ENCODE results near the gene TMIGD3. TPM values are rescaled to one million over a fixed set of nuclear protein-coding genes. Genes with fewer than 3 reads are reported as not detected.

Gene TMIGD3
- total RNA-seq, 1 experiment from 2014 or later = not detected

- H3K4me3 ChIP-seq (ENCODE audit: low read length) = no peak overlapping the region
- ATAC-seq (no peak), DNase-seq (no peak)
- H3F3A ChIP-seq (ENCODE audit: low read length, unreplicated experiment) = no peaks in the 10 kb centered on the region
- H3K27ac ChIP-seq (ENCODE audit: low read length) = no peak overlapping the region
- ChIA-PET CTCF (no interaction called here), POLR2A (ENCODE audit: unreplicated experiment) (no interaction called here)
- H3K79me2 ChIP-seq (ENCODE audit: low read length) = no peaks in the 10 kb centered on the region
- H3K9ac ChIP-seq (ENCODE audit: low read length) = no peak overlapping the region
- H2AFZ ChIP-seq (ENCODE audit: low read length) = no peak overlapping the region
- no TSS peak for BruUV-seq (replicated peaks)
- H3K9me2 ChIP-seq (replicated peaks; ENCODE audit: low read length) = no peaks in the 10 kb centered on the region
- intact Hi-C loops (cut with micrococcal nuclease) = no loop called here
- H4K20me1 ChIP-seq (ENCODE audit: low read length) = no peaks in the 10 kb centered on the region
- no peaks in the 10 kb centered on the region for H3K9me3 ChIP-seq (ENCODE audit: low read length)
- H3K4me1 ChIP-seq (ENCODE audit: insufficient read depth, low read length) = peaks cover 9% of the 10 kb centered on the region
- H3K27me3 ChIP-seq (ENCODE audit: low read length) = peaks cover 8% of the 10 kb centered on the region
- no peaks in the 10 kb centered on the region for H3K36me3 ChIP-seq (ENCODE audit: low read depth, low read length)
- no peak for TF ChIP-seq EZH2phosphoT487 (IDR thresholded peaks at IDR 0.05; ENCODE audit: borderline replicate concordance, low read length)
- no peak for TF ChIP-seq EZH2 (IDR thresholded peaks at IDR 0.05; ENCODE audit: low read length, unreplicated experiment)
- TF ChIP-seq, protein P1, sequence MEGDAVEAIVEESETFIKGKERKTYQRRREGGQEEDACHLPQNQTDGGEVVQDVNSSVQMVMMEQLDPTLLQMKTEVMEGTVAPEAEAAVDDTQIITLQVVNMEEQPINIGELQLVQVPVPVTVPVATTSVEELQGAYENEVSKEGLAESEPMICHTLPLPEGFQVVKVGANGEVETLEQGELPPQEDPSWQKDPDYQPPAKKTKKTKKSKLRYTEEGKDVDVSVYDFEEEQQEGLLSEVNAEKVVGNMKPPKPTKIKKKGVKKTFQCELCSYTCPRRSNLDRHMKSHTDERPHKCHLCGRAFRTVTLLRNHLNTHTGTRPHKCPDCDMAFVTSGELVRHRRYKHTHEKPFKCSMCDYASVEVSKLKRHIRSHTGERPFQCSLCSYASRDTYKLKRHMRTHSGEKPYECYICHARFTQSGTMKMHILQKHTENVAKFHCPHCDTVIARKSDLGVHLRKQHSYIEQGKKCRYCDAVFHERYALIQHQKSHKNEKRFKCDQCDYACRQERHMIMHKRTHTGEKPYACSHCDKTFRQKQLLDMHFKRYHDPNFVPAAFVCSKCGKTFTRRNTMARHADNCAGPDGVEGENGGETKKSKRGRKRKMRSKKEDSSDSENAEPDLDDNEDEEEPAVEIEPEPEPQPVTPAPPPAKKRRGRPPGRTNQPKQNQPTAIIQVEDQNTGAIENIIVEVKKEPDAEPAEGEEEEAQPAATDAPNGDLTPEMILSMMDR (conservative IDR thresholded peaks at IDR 0.05; ENCODE audit: low read depth, low read length) = no peak
- no peak overlapping the region for H3K4me2 ChIP-seq (ENCODE audit: low read length)
Measured at GRCh38 chr1:111488669-111489068, 14.8 kb downstream of the TMIGD3 start.

- ChIA-PET POLR2A (ENCODE audit: unreplicated experiment) (no interaction called here), CTCF (no interaction called here)
- Histone ChIP-seq H3K9me2 (replicated peaks; ENCODE audit: low read length) (no peaks in the 10 kb centered on the region), H2AFZ (ENCODE audit: low read length) (no peak overlapping the region), H3K27ac (ENCODE audit: low read length) (no peak overlapping the region), H3K4me2 (ENCODE audit: low read length) (no peak overlapping the region), H3K4me3 (ENCODE audit: low read length) (no peak overlapping the region), H3F3A (ENCODE audit: low read length, unreplicated experiment) (no peaks in the 10 kb centered on the region), H3K9ac (ENCODE audit: low read length) (no peak overlapping the region), H3K27me3 (ENCODE audit: low read length) (no peaks in the 10 kb centered on the region), H3K4me1 (ENCODE audit: insufficient read depth, low read length) (peaks cover 9% of the 10 kb centered on the region), H3K36me3 (ENCODE audit: low read depth, low read length) (no peaks in the 10 kb centered on the region), H4K20me1 (ENCODE audit: low read length) (no peaks in the 10 kb centered on the region), H3K9me3 (ENCODE audit: low read length) (no peaks in the 10 kb centered on the region), H3K79me2 (ENCODE audit: low read length) (no peaks in the 10 kb centered on the region)
- BruUV-seq (replicated peaks) = no TSS peak
- ATAC-seq (no peak), DNase-seq (no peak)
- intact Hi-C loops (cut with micrococcal nuclease) = no loop called here
- TF ChIP-seq EZH2 (IDR thresholded peaks at IDR 0.05; ENCODE audit: low read length, unreplicated experiment) (no peak), EZH2phosphoT487 (IDR thresholded peaks at IDR 0.05; ENCODE audit: borderline replicate concordance, low read length) (no peak)
- TF ChIP-seq, protein P1 (conservative IDR thresholded peaks at IDR 0.05; ENCODE audit: low read depth, low read length) = no peak
Measured at GRCh38 chr1:111487133-111487532, 16.3 kb downstream of the TMIGD3 start.

DNA sequence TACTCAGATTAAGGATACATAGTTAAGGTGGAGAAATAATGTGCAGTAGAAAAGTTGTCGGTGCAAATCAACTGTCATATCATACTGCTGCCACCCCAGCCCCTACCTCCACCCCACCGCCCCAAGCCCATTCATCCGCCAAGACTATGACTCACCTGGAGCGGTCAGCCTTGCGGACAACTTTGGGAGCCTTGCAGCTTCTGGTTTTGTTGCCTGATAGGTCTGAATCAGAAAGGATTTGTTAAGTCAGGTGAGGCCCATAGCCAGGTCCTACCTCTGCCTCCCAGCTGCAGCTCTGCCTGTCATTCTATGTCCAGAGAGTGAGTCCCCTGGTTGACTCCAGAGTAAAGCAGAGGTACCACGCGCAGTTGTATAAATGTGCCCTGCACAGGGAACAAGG, 17.0 kb downstream of the TMIGD3 start:
- H3F3A ChIP-seq (ENCODE audit: low read length, unreplicated experiment) = no peaks in the 10 kb centered on the region
- no peak overlapping the region for H2AFZ ChIP-seq (ENCODE audit: low read length)
- no peaks in the 10 kb centered on the region for H3K27me3 ChIP-seq (ENCODE audit: low read length)
- DNase-seq (peak; percentile 69), ATAC-seq (peak; percentile 39; the same call in 1 of the 2 replicates)
- H3K9ac ChIP-seq (ENCODE audit: low read length) = no peak overlapping the region
- no peak overlapping the region for H3K27ac ChIP-seq (ENCODE audit: low read length)
- ChIA-PET POLR2A (ENCODE audit: unreplicated experiment) (no interaction called here), CTCF (interaction anchor here (0.7 to 0.8 kb wide), 2 partner anchors 228 to 456 kb away, joined by 4 read pairs; no protein-coding TSS in a partner anchor)
- no TSS peak for BruUV-seq (replicated peaks)
- H3K4me2 ChIP-seq (ENCODE audit: low read length) = 0 out of 2 replicates have a peak overlapping the region, but pooled peaks have one; percentile 2
- H3K79me2 ChIP-seq (ENCODE audit: low read length) = no peaks in the 10 kb centered on the region
- peaks cover 9% of the 10 kb centered on the region for H3K4me1 ChIP-seq (ENCODE audit: insufficient read depth, low read length)
- no peaks in the 10 kb centered on the region for H3K36me3 ChIP-seq (ENCODE audit: low read depth, low read length)
- no peak overlapping the region for H3K4me3 ChIP-seq (ENCODE audit: low read length)
- intact Hi-C loops (cut with micrococcal nuclease) = no loop called here
- H4K20me1 ChIP-seq (ENCODE audit: low read length) = no peaks in the 10 kb centered on the region
- H3K9me3 ChIP-seq (ENCODE audit: low read length) = no peaks in the 10 kb centered on the region
- no peaks in the 10 kb centered on the region for H3K9me2 ChIP-seq (replicated peaks; ENCODE audit: low read length)
- TF ChIP-seq EZH2phosphoT487 (IDR thresholded peaks at IDR 0.05; ENCODE audit: borderline replicate concordance, low read length) (no peak), EZH2 (IDR thresholded peaks at IDR 0.05; ENCODE audit: low read length, unreplicated experiment) (no peak)
- TF ChIP-seq, protein P1 (conservative IDR thresholded peaks at IDR 0.05; ENCODE audit: low read depth, low read length) = no peak

All from PC-3 (cell line).